ENCODE data around the gene RXRA. TPM values are rescaled to one million over a fixed set of nuclear protein-coding genes. Genes with fewer than 3 reads are reported as not detected.

RXRA gene
- total and polyA plus RNA-seq, 10 of the 15 experiments (the other 5 are each of a cell fraction or from before 2014, with no cell fraction given): 0.89 to 36.8 (median 11.1) TPM

DNA sequence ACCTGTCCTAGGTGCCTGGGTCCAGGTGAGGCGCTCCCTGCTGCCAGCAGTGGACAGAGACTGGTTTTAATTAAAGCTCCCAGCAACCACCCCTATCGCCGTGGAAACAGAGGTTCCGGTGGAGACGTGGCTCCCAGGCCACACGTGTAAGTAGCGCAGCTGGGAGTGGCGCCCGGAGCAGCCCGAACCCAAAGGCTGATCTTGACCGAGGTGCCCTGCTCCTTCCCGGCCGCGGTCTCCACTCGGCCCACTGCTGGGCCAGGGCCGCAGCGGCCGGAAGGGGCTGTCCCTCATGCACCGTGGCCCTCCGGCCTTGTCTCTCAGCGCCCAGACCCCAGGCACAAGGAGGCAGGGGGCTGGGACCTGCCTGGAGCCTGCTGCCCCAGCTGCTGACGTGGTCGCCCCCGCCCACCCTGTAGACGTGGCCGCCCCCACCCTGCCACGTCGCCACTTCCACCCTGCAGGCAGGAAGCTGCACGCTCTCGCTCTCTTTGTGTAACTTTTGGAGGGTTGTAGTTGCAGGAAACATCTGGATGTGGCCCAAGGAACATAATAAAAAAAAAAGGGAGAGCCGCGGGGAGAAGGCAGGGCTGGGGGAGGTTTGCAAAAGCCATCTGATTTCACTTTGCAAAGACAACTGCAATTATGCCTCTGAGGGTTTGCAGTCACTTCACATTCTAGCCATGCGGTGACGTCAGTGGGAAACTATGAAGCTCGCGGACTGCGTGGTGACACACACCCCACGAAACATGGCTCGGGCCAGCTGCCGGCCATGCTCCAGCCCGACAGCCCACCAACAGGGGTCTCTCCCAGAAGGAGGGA is 129.9 kb downstream of the RXRA start (continued):
- TF ChIP-seq, protein P1, sequence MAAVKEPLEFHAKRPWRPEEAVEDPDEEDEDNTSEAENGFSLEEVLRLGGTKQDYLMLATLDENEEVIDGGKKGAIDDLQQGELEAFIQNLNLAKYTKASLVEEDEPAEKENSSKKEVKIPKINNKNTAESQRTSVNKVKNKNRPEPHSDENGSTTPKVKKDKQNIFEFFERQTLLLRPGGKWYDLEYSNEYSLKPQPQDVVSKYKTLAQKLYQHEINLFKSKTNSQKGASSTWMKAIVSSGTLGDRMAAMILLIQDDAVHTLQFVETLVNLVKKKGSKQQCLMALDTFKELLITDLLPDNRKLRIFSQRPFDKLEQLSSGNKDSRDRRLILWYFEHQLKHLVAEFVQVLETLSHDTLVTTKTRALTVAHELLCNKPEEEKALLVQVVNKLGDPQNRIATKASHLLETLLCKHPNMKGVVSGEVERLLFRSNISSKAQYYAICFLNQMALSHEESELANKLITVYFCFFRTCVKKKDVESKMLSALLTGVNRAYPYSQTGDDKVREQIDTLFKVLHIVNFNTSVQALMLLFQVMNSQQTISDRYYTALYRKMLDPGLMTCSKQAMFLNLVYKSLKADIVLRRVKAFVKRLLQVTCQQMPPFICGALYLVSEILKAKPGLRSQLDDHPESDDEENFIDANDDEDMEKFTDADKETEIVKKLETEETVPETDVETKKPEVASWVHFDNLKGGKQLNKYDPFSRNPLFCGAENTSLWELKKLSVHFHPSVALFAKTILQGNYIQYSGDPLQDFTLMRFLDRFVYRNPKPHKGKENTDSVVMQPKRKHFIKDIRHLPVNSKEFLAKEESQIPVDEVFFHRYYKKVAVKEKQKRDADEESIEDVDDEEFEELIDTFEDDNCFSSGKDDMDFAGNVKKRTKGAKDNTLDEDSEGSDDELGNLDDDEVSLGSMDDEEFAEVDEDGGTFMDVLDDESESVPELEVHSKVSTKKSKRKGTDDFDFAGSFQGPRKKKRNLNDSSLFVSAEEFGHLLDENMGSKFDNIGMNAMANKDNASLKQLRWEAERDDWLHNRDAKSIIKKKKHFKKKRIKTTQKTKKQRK (IDR thresholded peaks at IDR 0.05; ENCODE audit: low read depth, low read length): no peak
- TF ChIP-seq HDAC6 (IDR thresholded peaks at IDR 0.05; ENCODE audit: unreplicated experiment) (no peak), SPI1 (IDR thresholded peaks at IDR 0.05; ENCODE audit: borderline replicate concordance, insufficient read depth, low read depth, low read length) (no peak), ATF7 (IDR thresholded peaks at IDR 0.05; ENCODE audit: low read depth) (peak; percentile 89), BACH1 (IDR thresholded peaks at IDR 0.05; ENCODE audit: borderline replicate concordance) (no peak), CREM (IDR thresholded peaks at IDR 0.05; ENCODE audit: low read depth) (peak; percentile 45; the same call in 1 of the 2 replicates), CREB1 (IDR thresholded peaks at IDR 0.05; ENCODE audit: low read depth) (peak; percentile 67)
- TF ChIP-seq, protein P2, sequence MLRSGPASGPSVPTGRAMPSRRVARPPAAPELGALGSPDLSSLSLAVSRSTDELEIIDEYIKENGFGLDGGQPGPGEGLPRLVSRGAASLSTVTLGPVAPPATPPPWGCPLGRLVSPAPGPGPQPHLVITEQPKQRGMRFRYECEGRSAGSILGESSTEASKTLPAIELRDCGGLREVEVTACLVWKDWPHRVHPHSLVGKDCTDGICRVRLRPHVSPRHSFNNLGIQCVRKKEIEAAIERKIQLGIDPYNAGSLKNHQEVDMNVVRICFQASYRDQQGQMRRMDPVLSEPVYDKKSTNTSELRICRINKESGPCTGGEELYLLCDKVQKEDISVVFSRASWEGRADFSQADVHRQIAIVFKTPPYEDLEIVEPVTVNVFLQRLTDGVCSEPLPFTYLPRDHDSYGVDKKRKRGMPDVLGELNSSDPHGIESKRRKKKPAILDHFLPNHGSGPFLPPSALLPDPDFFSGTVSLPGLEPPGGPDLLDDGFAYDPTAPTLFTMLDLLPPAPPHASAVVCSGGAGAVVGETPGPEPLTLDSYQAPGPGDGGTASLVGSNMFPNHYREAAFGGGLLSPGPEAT (IDR thresholded peaks at IDR 0.05; ENCODE audit: low read depth): no peak

All from GM12878 (cell line).